ENCODE measurements around the gene NUP205. TPM values are rescaled to one million over a fixed set of nuclear protein-coding genes. Genes with fewer than 3 reads are reported as not detected.
A peak's percentile ranks its signal among the peaks of the same experiment; 100 is the strongest.

The NUP205 gene, protein sequence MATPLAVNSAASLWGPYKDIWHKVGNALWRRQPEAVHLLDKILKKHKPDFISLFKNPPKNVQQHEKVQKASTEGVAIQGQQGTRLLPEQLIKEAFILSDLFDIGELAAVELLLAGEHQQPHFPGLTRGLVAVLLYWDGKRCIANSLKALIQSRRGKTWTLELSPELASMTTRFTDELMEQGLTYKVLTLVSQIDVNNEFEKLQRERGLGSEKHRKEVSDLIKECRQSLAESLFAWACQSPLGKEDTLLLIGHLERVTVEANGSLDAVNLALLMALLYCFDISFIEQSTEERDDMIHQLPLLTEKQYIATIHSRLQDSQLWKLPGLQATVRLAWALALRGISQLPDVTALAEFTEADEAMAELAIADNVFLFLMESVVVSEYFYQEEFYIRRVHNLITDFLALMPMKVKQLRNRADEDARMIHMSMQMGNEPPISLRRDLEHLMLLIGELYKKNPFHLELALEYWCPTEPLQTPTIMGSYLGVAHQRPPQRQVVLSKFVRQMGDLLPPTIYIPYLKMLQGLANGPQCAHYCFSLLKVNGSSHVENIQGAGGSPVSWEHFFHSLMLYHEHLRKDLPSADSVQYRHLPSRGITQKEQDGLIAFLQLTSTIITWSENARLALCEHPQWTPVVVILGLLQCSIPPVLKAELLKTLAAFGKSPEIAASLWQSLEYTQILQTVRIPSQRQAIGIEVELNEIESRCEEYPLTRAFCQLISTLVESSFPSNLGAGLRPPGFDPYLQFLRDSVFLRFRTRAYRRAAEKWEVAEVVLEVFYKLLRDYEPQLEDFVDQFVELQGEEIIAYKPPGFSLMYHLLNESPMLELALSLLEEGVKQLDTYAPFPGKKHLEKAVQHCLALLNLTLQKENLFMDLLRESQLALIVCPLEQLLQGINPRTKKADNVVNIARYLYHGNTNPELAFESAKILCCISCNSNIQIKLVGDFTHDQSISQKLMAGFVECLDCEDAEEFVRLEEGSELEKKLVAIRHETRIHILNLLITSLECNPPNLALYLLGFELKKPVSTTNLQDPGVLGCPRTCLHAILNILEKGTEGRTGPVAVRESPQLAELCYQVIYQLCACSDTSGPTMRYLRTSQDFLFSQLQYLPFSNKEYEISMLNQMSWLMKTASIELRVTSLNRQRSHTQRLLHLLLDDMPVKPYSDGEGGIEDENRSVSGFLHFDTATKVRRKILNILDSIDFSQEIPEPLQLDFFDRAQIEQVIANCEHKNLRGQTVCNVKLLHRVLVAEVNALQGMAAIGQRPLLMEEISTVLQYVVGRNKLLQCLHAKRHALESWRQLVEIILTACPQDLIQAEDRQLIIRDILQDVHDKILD (N-terminal part only)
- total RNA-seq (2021; ENCODE audit: unreplicated experiment) (91.0 TPM), Bru-seq, nascent RNA (percentile 85 among the genes with signal in this experiment), BruChase-seq, experiment 1, labeled RNA remaining after a 6-hour chase (percentile 90 among the genes with signal in this experiment), BruChase-seq, experiment 2, labeled RNA remaining after a 2-hour chase (percentile 86 among the genes with signal in this experiment)
- 35.5 and 44.5 TPM in 2 replicates for polyA plus RNA-seq (2012)
- long read RNA-seq, full-length matches to known transcripts = 27 of 56 reads
- long read RNA-seq, partial matches to known transcripts = 11 of 56 reads
- long read RNA-seq, other reads (novel, unspliced or antisense) = 18 of 56 reads

- H3K27ac ChIP-seq (ENCODE audit: low read depth, low read length) = peak within 1 kb of the TSS; percentile 89
- H3K4me3 ChIP-seq (replicated peaks in 1 of 2; ENCODE audit: low read depth in 1 of 2, low read length in 2 of 2) = peak within 1 kb of the TSS; percentile 87 to 89
- intact Hi-C loops (cut with micrococcal nuclease) = loop anchor here (1.0 to 5.0 kb wide), 2 partner anchors 47 to 285 kb away; partner anchors contain the start of gene CNOT4
- POLR2A ChIA-PET = no interaction called here
- peak within 1 kb of the TSS; percentile 97 for H2AFZ ChIP-seq (ENCODE audit: low read depth, low read length, poor library complexity, severe bottlenecking)
- CTCF ChIA-PET = no interaction called here
- no peaks in the 10 kb centered on the region for H3K9me3 ChIP-seq (ENCODE audit: control insufficient read depth in 1 of 2, insufficient read depth in 1 of 2, low read depth in 1 of 2, low read length in 2 of 2)
- H3K9me2 ChIP-seq (ENCODE audit: insufficient read depth) = no peaks in the 10 kb centered on the region
- BruUV-seq (replicated peaks) = TSS peak; percentile 98
- DNase-seq (ENCODE audit: low read depth, low spot score) (peak; percentile 84), ATAC-seq (peak; percentile 86)
- H3K4me1 ChIP-seq (ENCODE audit: control insufficient read depth in 1 of 2, insufficient read depth in 2 of 2, low read length in 2 of 2) = peaks cover 4 to 8% of the 10 kb centered on the region in 2 experiments; a peak in 3 of 4 replicates
- RAD21 ChIA-PET (ENCODE audit: low non-redundant PET in 1 of 2, low total read pairs in 2 of 2, uncharacterized antibody in 2 of 2, unreplicated experiment in 2 of 2) = no interaction called here
- H3K36me3 ChIP-seq (ENCODE audit: control insufficient read depth in 1 of 2, insufficient read depth in 2 of 2, low read length in 2 of 2) = peaks cover 0 to 6% of the 10 kb centered on the region in 2 experiments; a peak in 1 of 4 replicates
- H3K79me2 ChIP-seq (ENCODE audit: insufficient read depth, low read length) = peaks cover 49% of the 10 kb centered on the region
- peak within 1 kb of the TSS; percentile 97 for H3K9ac ChIP-seq (ENCODE audit: low read length)
- H3K4me2 ChIP-seq (ENCODE audit: low read length) = peak within 1 kb of the TSS; percentile 83
- no peaks in the 10 kb centered on the region for H3K27me3 ChIP-seq (ENCODE audit: insufficient read depth, low read length)
- TF ChIP-seq, protein P1, sequence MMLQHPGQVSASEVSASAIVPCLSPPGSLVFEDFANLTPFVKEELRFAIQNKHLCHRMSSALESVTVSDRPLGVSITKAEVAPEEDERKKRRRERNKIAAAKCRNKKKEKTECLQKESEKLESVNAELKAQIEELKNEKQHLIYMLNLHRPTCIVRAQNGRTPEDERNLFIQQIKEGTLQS (IDR thresholded peaks at IDR 0.05) = no peak
- TF ChIP-seq SP1 (IDR thresholded peaks at IDR 0.05; ENCODE audit: low read depth) (peak; percentile 46; the same call in 1 of the 2 replicates), ZFX (IDR thresholded peaks at IDR 0.05) (peak; percentile 75; the same call in 1 of the 2 replicates), POLR2A (IDR thresholded peaks at IDR 0.05; ENCODE audit: borderline replicate concordance, extremely low read depth, insufficient read depth, insufficient read length) (peak; percentile 66), JUND (IDR thresholded peaks at IDR 0.05) (no peak), TCF7L2 (IDR thresholded peaks at IDR 0.05; ENCODE audit: borderline replicate concordance, extremely low read depth, insufficient read depth, insufficient read length) (peak; percentile 52), YY1 (IDR thresholded peaks at IDR 0.05; ENCODE audit: extremely low read depth, insufficient replicate concordance, low read depth, low read length) (peak; percentile 95), POLR2AphosphoS5 (IDR thresholded peaks at IDR 0.05; ENCODE audit: low read depth, low read length) (peak; percentile 93), SIN3A (IDR thresholded peaks at IDR 0.05; ENCODE audit: low read depth) (peak; percentile 69), ZBTB33 (IDR thresholded peaks at IDR 0.05; ENCODE audit: extremely low read depth, insufficient replicate concordance, low read length) (peak; percentile 29), CBX3 (IDR thresholded peaks at IDR 0.05; ENCODE audit: low read depth) (peak; percentile 47)
- TF ChIP-seq, protein P2, sequence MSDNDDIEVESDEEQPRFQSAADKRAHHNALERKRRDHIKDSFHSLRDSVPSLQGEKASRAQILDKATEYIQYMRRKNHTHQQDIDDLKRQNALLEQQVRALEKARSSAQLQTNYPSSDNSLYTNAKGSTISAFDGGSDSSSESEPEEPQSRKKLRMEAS (IDR thresholded peaks at IDR 0.05) = peak; percentile 96
- TF ChIP-seq, protein P3, sequence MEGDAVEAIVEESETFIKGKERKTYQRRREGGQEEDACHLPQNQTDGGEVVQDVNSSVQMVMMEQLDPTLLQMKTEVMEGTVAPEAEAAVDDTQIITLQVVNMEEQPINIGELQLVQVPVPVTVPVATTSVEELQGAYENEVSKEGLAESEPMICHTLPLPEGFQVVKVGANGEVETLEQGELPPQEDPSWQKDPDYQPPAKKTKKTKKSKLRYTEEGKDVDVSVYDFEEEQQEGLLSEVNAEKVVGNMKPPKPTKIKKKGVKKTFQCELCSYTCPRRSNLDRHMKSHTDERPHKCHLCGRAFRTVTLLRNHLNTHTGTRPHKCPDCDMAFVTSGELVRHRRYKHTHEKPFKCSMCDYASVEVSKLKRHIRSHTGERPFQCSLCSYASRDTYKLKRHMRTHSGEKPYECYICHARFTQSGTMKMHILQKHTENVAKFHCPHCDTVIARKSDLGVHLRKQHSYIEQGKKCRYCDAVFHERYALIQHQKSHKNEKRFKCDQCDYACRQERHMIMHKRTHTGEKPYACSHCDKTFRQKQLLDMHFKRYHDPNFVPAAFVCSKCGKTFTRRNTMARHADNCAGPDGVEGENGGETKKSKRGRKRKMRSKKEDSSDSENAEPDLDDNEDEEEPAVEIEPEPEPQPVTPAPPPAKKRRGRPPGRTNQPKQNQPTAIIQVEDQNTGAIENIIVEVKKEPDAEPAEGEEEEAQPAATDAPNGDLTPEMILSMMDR (IDR thresholded peaks at IDR 0.05 in 2 of 3, conservative IDR thresholded peaks at IDR 0.05 in 1 of 3; ENCODE audit: borderline replicate concordance in 1 of 3, insufficient read depth in 1 of 3, low read depth in 2 of 3, low read length in 2 of 3) = no peak
- H4K20me1 ChIP-seq (ENCODE audit: insufficient read depth) = no peaks in the 10 kb centered on the region
Observed at GRCh38 chr7:135557455-135558336, at the start of gene NUP205. TSS of gene NUP205 (plus strand) at chr7:135557917. CDS start at chr7:135557945, 28 bp downstream.
